Smooth muscle cell (in vitro differentiated cells): ENCODE measurements around the gene RAB3A. TPM values are rescaled to one million over a fixed set of nuclear protein-coding genes. Genes with fewer than 3 reads are reported as not detected.

Experiments used
- DNase-seq: peaks from one replicate; lab custom pipeline; 2025; ENCODE audit not compliant: unreplicated experiment; lab: John Stamatoyannopoulos, UW
- H2AFZ ChIP-seq: fragments of 200-600 bp; sonication (generic); 2 replicates; pipeline ENCODE4 v1.6.0; 2016; ENCODE audit warnings: antibody characterized with exemption, low read depth, mild to moderate bottlenecking
- H3F3A ChIP-seq: fragments of 200-600 bp; sonication (generic); 2 replicates; pipeline ENCODE4 v1.6.0; 2017; ENCODE audit warnings: antibody characterized with exemption, low read depth
- H3K27ac ChIP-seq: fragments of 200-600 bp; sonication (generic); 2 replicates; pipeline ENCODE4 v1.5.1; 2016; ENCODE audit warnings: low read depth, mild to moderate bottlenecking
- H3K27me3 ChIP-seq: fragments of 200-600 bp; sonication (generic); 2 replicates; pipeline ENCODE4 v1.6.1; 2016; ENCODE audit warnings: low read depth, mild to moderate bottlenecking
- H3K36me3 ChIP-seq: fragments of 200-600 bp; sonication (generic); 2 replicates; pipeline ENCODE4 v1.5.1; 2016; ENCODE audit warnings: low read depth
- H3K4me1 ChIP-seq: fragments of 200-600 bp; sonication (generic); 2 replicates; pipeline ENCODE4 v1.5.1; 2016; ENCODE audit warnings: low read depth
- H3K4me2 ChIP-seq: fragments of 200-600 bp; sonication (generic); 2 replicates; pipeline ENCODE4 v1.6.0; 2016; ENCODE audit warnings: mild to moderate bottlenecking
- H3K4me3 ChIP-seq: fragments of 200-600 bp; sonication (generic); 2 replicates; pipeline ENCODE4 v1.5.1; 2016; ENCODE audit warnings: mild to moderate bottlenecking
- H3K79me2 ChIP-seq: fragments of 200-600 bp; sonication (generic); 2 replicates; pipeline ENCODE4 v1.6.0; 2016; ENCODE audit warnings: low read depth, mild to moderate bottlenecking
- H3K9ac ChIP-seq: fragments of 200-600 bp; sonication (generic); 2 replicates; pipeline ENCODE4 v1.6.0; 2016; ENCODE audit warnings: low read depth
- H3K9me3 ChIP-seq: fragments of 200-600 bp; sonication (generic); replicated peaks from 2 replicates; pipeline ENCODE4 v1.5.1; 2016; ENCODE audit warnings: low read depth
- H4K20me1 ChIP-seq: fragments of 200-600 bp; sonication (generic); 2 replicates; pipeline ENCODE4 v1.6.0; 2016; ENCODE audit warnings: low read depth
- CTCF ChIP-seq: fragments of 200-600 bp; sonication (generic); IDR thresholded peaks from 2 replicates; pipeline ENCODE4 v1.5.1; 2017; ENCODE audit warnings: borderline replicate concordance, mild to moderate bottlenecking, antibody characterized with exemption; ENCODE audit not compliant: insufficient read depth, poor library complexity, severe bottlenecking
- WGBS: methylation state at CpG from one replicate; pipeline ENCODE4 v1.1.7; 2016; ENCODE audit warnings: low lambda C conversion rate; 5-methylcytosine and 5-hydroxymethylcytosine counted together
- polyA plus RNA-seq: library from polyadenylated mRNA; unstranded; fragments of >200 nt; fragmentation: Nextera tagmentation; extraction: Ambion mirVana; gene quantifications from 2 replicates; pipeline ENCODE4 v1.2.1, GENCODE V29; 2016
- total RNA-seq: library from RNA; depleted of rRNA; stranded (reverse); fragments of >200 nt; gene quantifications from 2 replicates; pipeline ENCODE4 v1.2.3, GENCODE V29; 2014

Gene RAB3A
- total and polyA plus RNA-seq, 2 experiments from 2014 or later: 3.7 to 4.9 TPM

GRCh38 chr19:18234194-18234593, 30.4 kb upstream of the RAB3A start:
- no peak for TF ChIP-seq CTCF

GRCh38 chr19:18233224-18233825, 29.5 kb upstream of the RAB3A start:
- no peak overlapping the region for H3K4me3 ChIP-seq
- no peak overlapping the region for H2AFZ ChIP-seq
- H3K36me3 ChIP-seq: no peaks in the 10 kb centered on the region
- H3K27ac ChIP-seq: no peak overlapping the region
- DNase-seq: peak; percentile 37
- peak overlapping the region; percentile 46 for H3K4me2 ChIP-seq
- peaks cover 11% of the 10 kb centered on the region for H3K27me3 ChIP-seq
- no peak overlapping the region for H3K9ac ChIP-seq
- H4K20me1 ChIP-seq: no peaks in the 10 kb centered on the region
- WGBS: 24% methylated on average over 37 of the region's 37 CpGs
- no peaks in the 10 kb centered on the region for H3K9me3 ChIP-seq
- H3F3A ChIP-seq: no peaks in the 10 kb centered on the region
- TF ChIP-seq CTCF: no peak
- no peaks in the 10 kb centered on the region for H3K4me1 ChIP-seq
- no peaks in the 10 kb centered on the region for H3K79me2 ChIP-seq

More at GRCh38 chr19:18234194-18234593, 30.4 kb upstream of the RAB3A start:
- H3K4me2 ChIP-seq: no peak overlapping the region
- no peaks in the 10 kb centered on the region for H3K9me3 ChIP-seq
- no peaks in the 10 kb centered on the region for H4K20me1 ChIP-seq
- H3K4me1 ChIP-seq: no peaks in the 10 kb centered on the region
- no peak overlapping the region for H3K9ac ChIP-seq
- no peaks in the 10 kb centered on the region for H3F3A ChIP-seq
- H2AFZ ChIP-seq: no peak overlapping the region
- no peaks in the 10 kb centered on the region for H3K79me2 ChIP-seq
- peaks cover 11% of the 10 kb centered on the region for H3K27me3 ChIP-seq
- no peaks in the 10 kb centered on the region for H3K36me3 ChIP-seq
- no peak overlapping the region for H3K27ac ChIP-seq
- H3K4me3 ChIP-seq: no peak overlapping the region
- no peak for DNase-seq
- WGBS: 42% methylated on average over 6 of the region's 6 CpGs

- DNase-seq: peak; percentile 44
- Histone ChIP-seq H3F3A (no peaks in the 10 kb centered on the region), H3K9me3 (no peaks in the 10 kb centered on the region), H3K9ac (no peak overlapping the region), H3K4me1 (no peaks in the 10 kb centered on the region), H3K27ac (no peak overlapping the region), H3K36me3 (no peaks in the 10 kb centered on the region), H2AFZ (no peak overlapping the region), H4K20me1 (no peaks in the 10 kb centered on the region), H3K79me2 (no peaks in the 10 kb centered on the region), H3K27me3 (peaks cover 11% of the 10 kb centered on the region), H3K4me3 (no peak overlapping the region), H3K4me2 (peak overlapping the region; percentile 46)
- whole genome bisulfite sequencing: 5% methylated on average over 41 of the region's 46 CpGs
- no peak for TF ChIP-seq CTCF
Observed at GRCh38 chr19:18232540-18233223, 28.8 kb upstream of the RAB3A start.
